Measurements from ENCODE around the gene DYSF.
"Not testable (repeated sequence)": the region's sequence is repeated elsewhere in the genome, so short reads cannot be mapped to it uniquely, and the experiment has no call there.

DYSF gene

GRCh38 chr2:71473346-71474031, 20.1 kb downstream of the DYSF start:
- no peak for DNase-seq

- DNase-seq = no peak
These were observed 20.9 kb downstream of the DYSF start for GRCh38 chr2:71474116-71474743.

- DNase-seq = no peak
These were observed 21.5 kb downstream of the DYSF start for GRCh38 chr2:71474744-71475397.

- DNase-seq = no peak
These were observed 23.1 kb downstream of the DYSF start for GRCh38 chr2:71476495-71476894.

GRCh38 chr2:71477231-71477691, 23.9 kb downstream of the DYSF start:
- DNase-seq = no peak

GRCh38 chr2:71478806-71479205, 25.4 kb downstream of the DYSF start:
- DNase-seq = no peak

GRCh38 chr2:71479261-71479660, 25.9 kb downstream of the DYSF start:
- DNase-seq = no peak

GRCh38 chr2:71481111-71481510, 27.8 kb downstream of the DYSF start:
- DNase-seq = no peak

- no peak for DNase-seq
These were observed 28.7 kb downstream of the DYSF start for GRCh38 chr2:71482055-71482454.

- no peak for DNase-seq
These were observed 29.9 kb downstream of the DYSF start for GRCh38 chr2:71483246-71483645.

GRCh38 chr2:71484354-71484753, 31.0 kb downstream of the DYSF start:
- DNase-seq = no peak

- no peak for DNase-seq
These were observed 33.7 kb downstream of the DYSF start for GRCh38 chr2:71486881-71487640.

- DNase-seq = not testable (repeated sequence)
These were observed 38.2 kb downstream of the DYSF start for GRCh38 chr2:71491551-71491950.

GRCh38 chr2:71492112-71492511, 38.8 kb downstream of the DYSF start:
- DNase-seq = no peak

GRCh38 chr2:71494091-71494490, 40.7 kb downstream of the DYSF start:
- DNase-seq = no peak

- no peak for DNase-seq
These were observed 41.3 kb downstream of the DYSF start for GRCh38 chr2:71494523-71495155.

- no peak for DNase-seq
These were observed 42.9 kb downstream of the DYSF start for GRCh38 chr2:71496156-71496770.

GRCh38 chr2:71498261-71498701, 44.9 kb downstream of the DYSF start:
- no peak for DNase-seq

- no peak for DNase-seq
These were observed 46.3 kb downstream of the DYSF start for GRCh38 chr2:71499691-71500090.

GRCh38 chr2:71500426-71501079, 47.2 kb downstream of the DYSF start:
- no peak for DNase-seq

GRCh38 chr2:71502941-71503738, 49.8 kb downstream of the DYSF start:
- no peak for DNase-seq
